Uterus (tissue), 2 donors: Measurements from ENCODE around the gene MOB3B.

Source experiments
- POLR2A ChIP-seq, 2 donors: fragments of 450-650 bp; IDR thresholded peaks; one replicate each; pipeline ENCODE4 v1.6.1; 2016; ENCODE audit warnings: antibody characterized with exemption in 2 of 2, mild to moderate bottlenecking in 1 of 2, moderate library complexity in 1 of 2
- TF ChIP-seq, protein P1 (sequence below), 4 experiments: fragments of 200-600 bp in 2 of 4; fragments of 450-650 bp in 2 of 4; sonication (generic) in 2 of 4; IDR thresholded peaks; one replicate each; pipeline ENCODE4 v1.5.1; 2016 to 2019; ENCODE audit warnings: antibody characterized with exemption in 4 of 4, mild to moderate bottlenecking in 2 of 4, moderate library complexity in 1 of 4

DNA sequence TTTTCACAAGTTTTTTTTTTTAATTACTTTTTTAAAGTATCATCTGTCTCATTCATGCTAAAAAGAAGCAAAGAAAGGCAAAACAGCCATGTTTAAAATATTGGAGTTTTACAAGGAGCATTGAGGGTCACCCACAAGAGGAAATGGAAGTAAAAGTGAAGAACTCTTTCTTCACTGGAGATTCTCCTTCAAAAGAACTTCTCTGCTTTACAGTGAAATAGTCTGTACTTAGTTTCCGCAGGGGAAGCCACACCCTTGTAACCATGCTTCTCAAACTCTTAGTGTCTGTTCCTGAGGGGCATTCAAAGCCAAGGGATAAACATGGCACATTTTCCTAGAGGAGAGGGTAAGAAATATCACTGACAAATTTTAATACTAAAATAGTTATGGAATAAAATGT, 35.1 kb upstream of the MOB3B start:
- TF ChIP-seq, protein P1, sequence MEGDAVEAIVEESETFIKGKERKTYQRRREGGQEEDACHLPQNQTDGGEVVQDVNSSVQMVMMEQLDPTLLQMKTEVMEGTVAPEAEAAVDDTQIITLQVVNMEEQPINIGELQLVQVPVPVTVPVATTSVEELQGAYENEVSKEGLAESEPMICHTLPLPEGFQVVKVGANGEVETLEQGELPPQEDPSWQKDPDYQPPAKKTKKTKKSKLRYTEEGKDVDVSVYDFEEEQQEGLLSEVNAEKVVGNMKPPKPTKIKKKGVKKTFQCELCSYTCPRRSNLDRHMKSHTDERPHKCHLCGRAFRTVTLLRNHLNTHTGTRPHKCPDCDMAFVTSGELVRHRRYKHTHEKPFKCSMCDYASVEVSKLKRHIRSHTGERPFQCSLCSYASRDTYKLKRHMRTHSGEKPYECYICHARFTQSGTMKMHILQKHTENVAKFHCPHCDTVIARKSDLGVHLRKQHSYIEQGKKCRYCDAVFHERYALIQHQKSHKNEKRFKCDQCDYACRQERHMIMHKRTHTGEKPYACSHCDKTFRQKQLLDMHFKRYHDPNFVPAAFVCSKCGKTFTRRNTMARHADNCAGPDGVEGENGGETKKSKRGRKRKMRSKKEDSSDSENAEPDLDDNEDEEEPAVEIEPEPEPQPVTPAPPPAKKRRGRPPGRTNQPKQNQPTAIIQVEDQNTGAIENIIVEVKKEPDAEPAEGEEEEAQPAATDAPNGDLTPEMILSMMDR (IDR thresholded peaks at IDR 0.05) = no peak
- TF ChIP-seq POLR2A (IDR thresholded peaks at IDR 0.05) = no peak
